Measurements from ENCODE around the gene TMEM130.

TMEM130 gene

GRCh38 chr7:98827258-98827657 lies 42.6 kb downstream of the TMEM130 start:
- no peak overlapping the region for H3K4me3 ChIP-seq (ENCODE audit: low read length)
- DNase-seq (ENCODE audit: low read depth) = no peak
- TF ChIP-seq CTCF (conservative IDR thresholded peaks at IDR 0.05; ENCODE audit: low read depth, low read length) = no peak

GRCh38 chr7:98826811-98827231 lies 43.0 kb downstream of the TMEM130 start:
- no peak for TF ChIP-seq CTCF (conservative IDR thresholded peaks at IDR 0.05; ENCODE audit: low read depth, low read length)
- no peak overlapping the region for H3K4me3 ChIP-seq (ENCODE audit: low read length)
- DNase-seq (ENCODE audit: low read depth) = no peak

- H3K4me3 ChIP-seq (ENCODE audit: low read length) = no peak overlapping the region
- TF ChIP-seq CTCF (conservative IDR thresholded peaks at IDR 0.05; ENCODE audit: low read depth, low read length) = no peak
- DNase-seq (ENCODE audit: low read depth) = no peak
Measured at GRCh38 chr7:98826387-98826786, 43.4 kb downstream of the TMEM130 start.

- H3K4me3 ChIP-seq (ENCODE audit: low read length) = no peak overlapping the region
- no peak for DNase-seq (ENCODE audit: low read depth)
- TF ChIP-seq CTCF (conservative IDR thresholded peaks at IDR 0.05; ENCODE audit: low read depth, low read length) = no peak
Measured at GRCh38 chr7:98823226-98823625, 46.6 kb downstream of the TMEM130 start.

- no peak overlapping the region for H3K4me3 ChIP-seq (ENCODE audit: low read length)
- TF ChIP-seq CTCF (conservative IDR thresholded peaks at IDR 0.05; ENCODE audit: low read depth, low read length) = no peak
- DNase-seq (ENCODE audit: low read depth) = no peak
Measured at GRCh38 chr7:98821348-98821747, 48.5 kb downstream of the TMEM130 start.

GRCh38 chr7:98816967-98817710 lies 52.7 kb downstream of the TMEM130 start:
- no peak overlapping the region for H3K4me3 ChIP-seq (ENCODE audit: low read length)
- DNase-seq (ENCODE audit: low read depth) = no peak
- no peak for TF ChIP-seq CTCF (conservative IDR thresholded peaks at IDR 0.05; ENCODE audit: low read depth, low read length)

- TF ChIP-seq CTCF (conservative IDR thresholded peaks at IDR 0.05; ENCODE audit: low read depth, low read length) = no peak
- no peak overlapping the region for H3K4me3 ChIP-seq (ENCODE audit: low read length)
Measured at GRCh38 chr7:98816241-98816640, 53.6 kb downstream of the TMEM130 start.

More at GRCh38 chr7:98816241-98816640, 53.6 kb downstream of the TMEM130 start:
- DNase-seq (ENCODE audit: low read depth) = no peak
